ENCODE data around the gene OAS2.

DNA sequence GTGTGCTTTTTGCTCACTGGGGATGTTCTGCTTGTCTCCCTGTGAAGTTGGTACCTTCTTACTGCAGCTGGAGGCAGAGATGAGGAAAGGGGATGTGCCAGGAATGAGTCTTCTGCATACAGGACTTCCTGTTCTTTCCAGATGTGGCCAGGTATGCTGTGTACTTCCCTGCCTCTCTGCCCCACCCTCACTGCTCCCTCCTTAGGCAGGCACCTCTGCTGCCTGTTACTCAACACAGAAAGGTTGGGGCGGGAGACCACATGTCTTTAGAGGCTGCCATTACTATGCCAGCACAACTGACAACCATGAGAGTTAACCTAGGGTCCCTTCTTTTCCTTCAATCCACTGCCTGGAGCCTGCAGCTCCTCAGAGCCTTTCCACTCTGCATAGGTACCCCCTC is 42.1 kb upstream of the OAS2 start:
- TF ChIP-seq, protein P1, sequence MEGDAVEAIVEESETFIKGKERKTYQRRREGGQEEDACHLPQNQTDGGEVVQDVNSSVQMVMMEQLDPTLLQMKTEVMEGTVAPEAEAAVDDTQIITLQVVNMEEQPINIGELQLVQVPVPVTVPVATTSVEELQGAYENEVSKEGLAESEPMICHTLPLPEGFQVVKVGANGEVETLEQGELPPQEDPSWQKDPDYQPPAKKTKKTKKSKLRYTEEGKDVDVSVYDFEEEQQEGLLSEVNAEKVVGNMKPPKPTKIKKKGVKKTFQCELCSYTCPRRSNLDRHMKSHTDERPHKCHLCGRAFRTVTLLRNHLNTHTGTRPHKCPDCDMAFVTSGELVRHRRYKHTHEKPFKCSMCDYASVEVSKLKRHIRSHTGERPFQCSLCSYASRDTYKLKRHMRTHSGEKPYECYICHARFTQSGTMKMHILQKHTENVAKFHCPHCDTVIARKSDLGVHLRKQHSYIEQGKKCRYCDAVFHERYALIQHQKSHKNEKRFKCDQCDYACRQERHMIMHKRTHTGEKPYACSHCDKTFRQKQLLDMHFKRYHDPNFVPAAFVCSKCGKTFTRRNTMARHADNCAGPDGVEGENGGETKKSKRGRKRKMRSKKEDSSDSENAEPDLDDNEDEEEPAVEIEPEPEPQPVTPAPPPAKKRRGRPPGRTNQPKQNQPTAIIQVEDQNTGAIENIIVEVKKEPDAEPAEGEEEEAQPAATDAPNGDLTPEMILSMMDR (IDR thresholded peaks at IDR 0.05; ENCODE audit: poor library complexity): no peak
- TF ChIP-seq EZH2 (IDR thresholded peaks at IDR 0.05; ENCODE audit: borderline replicate concordance): no peak
- TF ChIP-seq EZH2phosphoT487 (IDR thresholded peaks at IDR 0.05; ENCODE audit: low read depth, severe bottlenecking, unreplicated experiment): no peak

All from hepatocyte (in vitro differentiated cells).